Measurements from ENCODE around the gene MAPK6.
"Not testable (repeated sequence)": the region's sequence is repeated elsewhere in the genome, so short reads cannot be mapped to it uniquely, and the experiment has no call there.

The MAPK6 gene

GRCh38 chr15:52050416-52050815, 31.4 kb downstream of the MAPK6 start:
- DNase-seq = no peak

- DNase-seq = no peak
Measured at GRCh38 chr15:52052066-52052935, 33.3 kb downstream of the MAPK6 start.

- no peak for DNase-seq
Measured at GRCh38 chr15:52054381-52054780, 35.4 kb downstream of the MAPK6 start.

DNA sequence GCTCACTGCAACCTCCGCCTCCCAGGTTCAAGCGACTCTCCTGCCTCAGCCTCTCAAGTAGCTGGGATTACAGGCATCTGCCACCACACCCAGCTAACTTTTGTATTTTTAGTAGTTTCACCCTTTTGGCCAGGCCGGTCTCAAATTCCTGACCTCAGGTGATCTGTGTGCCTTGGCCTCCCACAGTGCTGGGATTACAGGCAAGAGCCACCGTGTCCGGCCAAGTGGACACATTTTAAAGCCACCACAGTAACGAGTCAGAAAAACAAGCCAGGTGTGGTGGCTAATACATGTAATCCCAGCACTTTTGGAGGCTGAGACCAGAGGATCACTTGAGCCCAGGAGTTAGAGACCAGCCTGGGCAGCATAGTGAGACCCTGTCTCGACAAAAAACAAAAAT, 35.8 kb downstream of the MAPK6 start:
- not testable (repeated sequence) for DNase-seq

GRCh38 chr15:52056001-52056400, 37.0 kb downstream of the MAPK6 start:
- no peak for DNase-seq

GRCh38 chr15:52056496-52056895, 37.5 kb downstream of the MAPK6 start:
- DNase-seq = no peak

- no peak for DNase-seq
Measured at GRCh38 chr15:52057996-52058395, 39.0 kb downstream of the MAPK6 start.

- DNase-seq = no peak
Measured at GRCh38 chr15:52060501-52060900, 41.5 kb downstream of the MAPK6 start.

GRCh38 chr15:52066842-52067544, 48.0 kb downstream of the MAPK6 start:
- DNase-seq = no peak

GRCh38 chr15:52067545-52067926, 48.5 kb downstream of the MAPK6 start:
- no peak for DNase-seq

GRCh38 chr15:52068004-52068615, 49.1 kb downstream of the MAPK6 start:
- no peak for DNase-seq

- no peak for DNase-seq
Measured at GRCh38 chr15:52069559-52069958, 50.5 kb downstream of the MAPK6 start.

DNA sequence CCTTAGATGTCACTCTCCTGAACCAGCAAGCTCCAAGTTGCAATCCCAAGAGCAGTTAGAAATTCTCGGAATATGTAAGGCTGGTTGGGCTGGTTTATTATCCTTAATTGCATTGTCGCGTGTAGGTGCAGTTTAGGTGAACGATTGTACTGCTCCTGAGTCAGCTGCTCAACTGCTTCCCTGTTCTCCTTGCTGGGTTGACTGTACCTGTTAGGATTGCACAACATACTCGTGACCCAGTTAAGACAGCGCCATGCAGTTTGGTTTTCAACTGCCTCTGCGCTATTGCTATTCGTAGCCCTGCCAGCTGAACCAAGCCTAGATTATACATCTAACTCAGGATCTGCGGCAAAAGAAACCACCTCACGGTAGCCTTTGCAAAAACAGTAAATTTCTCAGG, 52.6 kb downstream of the MAPK6 start:
- no peak for DNase-seq

DNA sequence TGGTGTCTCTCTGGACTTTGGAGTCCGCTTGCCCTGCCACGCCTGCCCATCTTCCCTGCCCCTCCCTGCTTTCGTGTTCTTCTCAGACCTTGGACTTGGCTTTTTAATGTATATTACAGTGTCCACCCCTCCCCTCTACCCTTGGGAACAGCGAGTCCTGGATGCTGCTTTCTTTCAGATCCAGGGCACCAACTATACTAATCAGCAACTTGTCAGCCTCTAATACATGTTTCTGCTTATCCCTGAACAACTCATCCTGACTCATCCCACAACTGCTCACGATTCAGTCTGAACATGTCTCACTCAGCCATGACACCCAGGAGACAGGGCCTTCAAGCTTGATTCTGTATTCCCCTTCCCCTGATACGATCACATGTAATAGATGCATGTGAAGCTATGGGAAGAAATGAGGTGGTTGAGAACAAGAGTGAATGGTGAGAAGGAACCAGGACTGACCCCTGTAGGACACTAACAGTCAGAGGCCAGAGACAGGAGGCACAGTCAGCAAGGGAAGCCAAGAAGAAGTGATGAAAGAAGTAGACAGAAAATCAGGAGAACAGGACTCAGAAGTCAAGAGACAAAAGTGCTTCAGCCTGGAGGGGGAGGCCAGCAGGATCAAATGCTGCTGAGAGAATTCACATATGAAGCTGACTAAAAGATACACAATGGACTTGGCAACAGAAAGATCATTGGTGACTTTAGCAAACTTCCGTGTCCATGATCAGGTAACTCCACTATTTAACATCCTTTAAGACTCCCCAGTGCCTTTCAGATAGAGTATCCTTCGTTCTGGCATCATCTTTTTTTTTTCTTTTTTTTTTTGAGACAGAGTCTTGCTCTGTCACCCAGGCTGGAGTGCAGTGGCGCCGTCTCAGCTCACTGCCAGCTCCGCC, 58.1 kb downstream of the MAPK6 start:
- DNase-seq = peak; percentile 9 to 25

GRCh38 chr15:52078197-52078875, 59.3 kb downstream of the MAPK6 start:
- DNase-seq = no peak

GRCh38 chr15:52078876-52079700, 60.1 kb downstream of the MAPK6 start:
- peak; percentile 92 to 93 for DNase-seq

DNA sequence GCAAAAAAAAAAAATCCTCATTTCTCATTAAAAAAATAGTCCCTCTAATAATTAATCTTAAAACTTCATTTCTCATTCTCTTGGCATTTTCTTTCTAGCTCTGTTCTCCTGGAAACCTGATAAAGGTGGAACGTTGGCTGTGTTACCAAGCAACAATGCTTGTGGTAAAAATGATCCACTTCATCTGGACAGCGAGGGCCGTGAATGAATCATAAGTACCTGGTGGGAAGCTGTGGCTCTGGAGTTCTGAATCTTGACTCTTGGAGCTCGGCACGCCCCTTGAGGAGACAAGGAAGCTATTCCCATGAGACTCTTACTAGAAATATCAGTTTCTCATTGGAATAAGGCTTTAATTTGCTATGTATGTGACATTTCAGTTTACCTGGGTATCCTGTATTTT, 61.0 kb downstream of the MAPK6 start:
- DNase-seq = no peak

DNA sequence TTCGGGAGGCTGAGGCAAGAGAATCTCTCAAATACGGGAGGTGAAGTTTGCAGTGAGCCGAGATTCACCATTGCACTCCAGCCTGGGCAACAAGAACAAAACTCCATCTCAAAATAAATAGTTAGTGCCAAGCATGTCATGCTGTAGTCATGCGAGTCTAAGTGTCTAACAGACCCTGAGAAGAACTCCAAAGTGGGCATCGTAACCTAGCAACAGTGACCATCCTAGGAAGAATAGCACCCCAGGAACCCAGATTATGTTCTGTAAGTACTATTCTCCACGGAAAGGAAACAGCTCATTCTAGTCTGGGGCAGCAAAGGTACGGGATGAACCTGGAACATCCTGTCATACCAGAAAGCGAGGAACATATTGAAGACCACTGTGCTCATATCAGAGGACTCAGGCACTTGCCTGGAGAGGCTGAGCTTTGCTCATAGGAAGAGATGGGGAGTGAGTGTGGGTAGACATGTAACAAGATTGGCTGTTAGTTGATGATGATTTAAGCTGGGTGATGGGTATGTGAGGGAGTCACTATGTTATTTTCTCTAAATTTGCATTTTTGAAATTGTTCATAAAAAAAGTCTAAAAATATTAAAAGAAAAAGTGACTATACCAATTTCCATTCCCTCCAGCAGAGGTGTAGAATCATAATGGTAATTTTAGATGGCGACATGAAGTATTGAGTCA, 61.8 kb downstream of the MAPK6 start:
- no peak for DNase-seq

DNA sequence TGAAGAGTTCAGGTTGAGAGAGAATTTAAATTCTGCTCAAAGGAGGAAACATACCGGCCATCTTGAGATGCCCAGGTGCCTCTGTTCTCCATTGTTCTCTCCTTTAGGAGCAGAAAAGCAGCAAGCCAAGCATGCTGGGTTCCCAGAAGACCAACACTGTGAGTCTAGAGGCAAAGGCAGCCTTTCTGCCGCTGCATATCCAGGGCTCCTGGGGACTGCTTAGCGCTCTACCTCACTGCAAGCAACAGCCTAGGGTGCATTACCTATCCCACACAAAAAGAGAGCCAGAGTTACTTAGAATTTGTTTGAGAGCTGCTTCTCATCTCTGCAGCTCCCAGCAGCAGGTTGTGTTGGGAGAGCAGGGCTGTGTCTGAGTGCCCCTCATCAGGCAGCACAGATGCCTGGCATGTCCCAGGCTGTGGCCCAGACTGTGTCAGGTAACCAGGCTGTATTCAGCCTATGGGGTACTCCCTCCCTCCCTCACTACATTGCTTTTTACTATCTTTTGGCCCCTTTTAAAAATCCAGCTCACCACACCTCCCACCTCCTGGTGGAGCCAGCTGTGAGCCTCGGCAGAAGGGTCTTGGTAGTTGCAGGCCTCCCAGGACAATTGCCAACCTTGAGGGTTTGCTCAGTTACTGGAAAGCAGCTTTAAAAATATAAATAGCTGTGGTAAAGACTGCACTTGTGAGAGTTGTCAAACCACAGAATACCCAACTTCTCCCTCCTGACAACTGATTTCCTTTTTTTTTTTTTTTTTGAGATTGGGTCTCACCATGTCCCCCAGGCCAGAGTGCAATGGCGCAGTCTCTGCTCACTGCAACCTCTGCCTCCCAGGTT, 63.4 kb downstream of the MAPK6 start:
- DNase-seq = no peak

DNA sequence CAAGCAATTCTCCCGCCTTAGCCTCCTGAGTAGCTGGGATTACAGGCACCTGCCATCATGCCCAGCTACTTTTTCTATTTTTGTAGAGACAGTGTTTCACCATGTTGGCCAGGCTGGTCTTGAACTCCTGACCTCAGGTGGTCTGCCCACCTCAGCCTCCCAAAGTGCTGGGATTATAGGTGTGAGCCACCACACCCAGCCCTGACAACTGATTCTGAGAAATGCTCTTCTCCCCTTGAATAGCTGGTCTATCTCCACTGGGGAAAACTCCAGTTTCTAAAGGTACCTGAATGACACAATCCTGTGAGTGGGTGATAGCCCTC, 64.0 kb downstream of the MAPK6 start:
- DNase-seq = not testable (repeated sequence)
